IPS-15b (cell line): ENCODE measurements around the gene NRSN2.
"Not testable (repeated sequence)": the region's sequence is repeated elsewhere in the genome, so short reads cannot be mapped to it uniquely, and the experiment has no call there.

Source experiments
- H3K27me3 ChIP-seq: one replicate; pipeline ENCODE4 v1.6.1; 2013; ENCODE audit warnings: low read length; ENCODE audit not compliant: control insufficient read depth, insufficient read depth
- H3K36me3 ChIP-seq: one replicate; pipeline ENCODE4 v1.6.1; 2013; ENCODE audit warnings: low read length; ENCODE audit not compliant: control insufficient read depth, insufficient read depth
- H3K4me1 ChIP-seq: one replicate; pipeline ENCODE4 v1.6.1; 2013; ENCODE audit warnings: mild to moderate bottlenecking, low read length; ENCODE audit not compliant: control insufficient read depth, insufficient read depth
- H3K4me3 ChIP-seq: one replicate; pipeline ENCODE4 v1.5.1; 2013; ENCODE audit warnings: low read depth, low read length
- H3K9ac ChIP-seq: one replicate; pipeline ENCODE4 v1.6.1; 2013; ENCODE audit warnings: low read depth, mild to moderate bottlenecking, low read length
- H3K9me3 ChIP-seq: one replicate; pipeline ENCODE4 v1.6.1; 2013; ENCODE audit warnings: mild to moderate bottlenecking, low read length; ENCODE audit not compliant: control insufficient read depth, insufficient read depth

NRSN2 gene

DNA sequence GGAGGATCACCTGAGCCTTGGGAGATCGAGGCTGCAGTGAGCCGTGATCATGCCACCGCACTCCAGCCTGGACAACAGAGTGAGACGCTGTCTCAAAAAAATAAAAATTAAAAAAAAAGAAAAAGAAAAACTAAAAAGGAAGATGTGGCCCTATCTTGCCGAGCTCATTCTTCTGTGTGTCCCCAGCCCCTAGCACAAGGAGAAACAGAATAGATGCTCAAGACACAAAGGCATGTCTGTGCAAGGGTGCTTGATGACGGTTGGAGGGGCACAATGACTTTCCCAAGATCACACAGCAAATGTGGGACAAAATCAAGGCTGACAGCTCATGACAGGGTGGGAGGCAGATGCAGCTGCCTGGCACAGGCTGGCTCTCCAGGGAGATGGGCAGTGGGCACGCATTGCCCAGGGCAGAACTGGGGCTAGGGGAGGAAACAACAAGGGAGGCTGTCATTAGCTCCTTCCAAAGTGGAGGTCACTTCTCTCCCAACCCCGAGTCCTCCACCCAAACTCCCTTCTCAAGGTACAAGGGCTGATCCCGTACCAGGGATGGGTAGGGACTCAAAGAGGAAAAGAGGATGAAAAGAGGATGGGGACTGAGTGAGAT lies 775 bp upstream of the NRSN2 start:
- peak overlapping the region; percentile 69 for H3K4me3 ChIP-seq
- no peaks in the 10 kb centered on the region for H3K36me3 ChIP-seq
- peak overlapping the region; percentile 73 for H3K9ac ChIP-seq
- H3K9me3 ChIP-seq, result no peaks in the 10 kb centered on the region
- H3K4me1 ChIP-seq, result peaks cover 14% of the 10 kb centered on the region
- H3K27me3 ChIP-seq, result peaks cover 7% of the 10 kb centered on the region

DNA sequence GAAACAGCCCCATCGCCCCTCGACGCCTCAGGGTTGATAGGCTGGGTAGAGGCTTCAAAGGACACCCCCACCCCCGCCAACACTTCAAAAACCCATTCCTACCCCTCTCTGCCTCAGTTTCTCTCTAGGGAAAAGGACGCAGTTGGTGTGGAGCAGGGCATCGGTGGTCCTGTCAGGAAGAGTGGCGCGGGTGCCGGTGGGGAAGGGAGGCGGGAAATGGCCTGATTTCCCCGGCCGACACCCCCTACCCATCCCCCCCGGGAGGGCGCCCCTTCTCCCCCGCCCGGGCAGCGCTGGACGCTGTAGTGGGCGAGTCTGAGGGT lies 367 bp downstream of the NRSN2 start:
- peaks cover 14% of the 10 kb centered on the region for H3K4me1 ChIP-seq

DNA sequence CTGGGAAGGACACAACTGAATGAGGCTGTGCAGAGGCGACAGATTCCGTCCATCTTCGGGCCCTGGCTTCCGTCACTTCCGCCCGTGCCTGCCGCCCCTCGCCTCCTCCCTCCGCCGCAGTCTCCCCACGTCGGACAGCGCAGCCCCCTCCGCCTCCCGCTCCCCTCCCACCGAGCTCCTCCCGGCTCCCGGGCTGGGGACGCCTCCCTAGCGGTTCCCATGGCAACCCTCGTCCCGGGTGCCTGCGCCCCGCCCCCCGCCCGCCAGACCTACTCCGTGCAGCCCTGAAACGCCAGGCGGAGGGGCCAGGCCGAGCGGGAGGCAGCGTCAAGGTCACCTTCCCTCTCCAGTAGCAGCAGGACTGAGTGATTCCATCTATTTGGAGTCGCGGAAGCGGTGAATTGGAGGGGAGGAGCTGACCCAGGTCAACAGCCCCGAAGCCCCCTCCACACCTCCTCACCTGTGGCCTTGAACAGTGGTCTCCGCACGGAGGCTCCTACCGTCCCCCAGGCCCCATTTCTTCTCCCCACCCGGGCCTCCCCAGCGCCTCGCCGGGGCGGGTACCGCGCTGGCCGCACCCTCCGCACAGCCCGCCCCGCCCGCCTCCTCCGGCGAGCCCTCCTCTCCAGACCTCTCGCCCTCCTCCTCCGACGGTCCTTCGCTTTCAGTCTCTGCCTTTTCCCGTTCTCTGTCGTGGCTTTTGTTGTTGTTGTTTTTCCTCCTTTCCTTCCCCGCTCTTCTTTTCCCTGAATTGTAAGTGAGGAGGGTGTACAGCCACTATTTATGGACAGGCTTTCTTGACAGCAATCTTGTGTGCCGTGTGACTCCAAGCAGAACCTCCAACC lies 951 bp downstream of the NRSN2 start:
- Histone ChIP-seq H3K9ac (no peak overlapping the region), H3K36me3 (no peaks in the 10 kb centered on the region), H3K4me3 (peak overlapping the region; percentile 69), H3K4me1 (peaks cover 14% of the 10 kb centered on the region), H3K9me3 (no peaks in the 10 kb centered on the region), H3K27me3 (peaks cover 5% of the 10 kb centered on the region)

More for the DNA sequence above, 367 bp downstream of the NRSN2 start:
- Histone ChIP-seq H3K27me3 (peaks cover 5% of the 10 kb centered on the region), H3K9ac (peak overlapping the region; percentile 54), H3K36me3 (no peaks in the 10 kb centered on the region), H3K4me3 (peak overlapping the region; percentile 69), H3K9me3 (no peaks in the 10 kb centered on the region)

DNA sequence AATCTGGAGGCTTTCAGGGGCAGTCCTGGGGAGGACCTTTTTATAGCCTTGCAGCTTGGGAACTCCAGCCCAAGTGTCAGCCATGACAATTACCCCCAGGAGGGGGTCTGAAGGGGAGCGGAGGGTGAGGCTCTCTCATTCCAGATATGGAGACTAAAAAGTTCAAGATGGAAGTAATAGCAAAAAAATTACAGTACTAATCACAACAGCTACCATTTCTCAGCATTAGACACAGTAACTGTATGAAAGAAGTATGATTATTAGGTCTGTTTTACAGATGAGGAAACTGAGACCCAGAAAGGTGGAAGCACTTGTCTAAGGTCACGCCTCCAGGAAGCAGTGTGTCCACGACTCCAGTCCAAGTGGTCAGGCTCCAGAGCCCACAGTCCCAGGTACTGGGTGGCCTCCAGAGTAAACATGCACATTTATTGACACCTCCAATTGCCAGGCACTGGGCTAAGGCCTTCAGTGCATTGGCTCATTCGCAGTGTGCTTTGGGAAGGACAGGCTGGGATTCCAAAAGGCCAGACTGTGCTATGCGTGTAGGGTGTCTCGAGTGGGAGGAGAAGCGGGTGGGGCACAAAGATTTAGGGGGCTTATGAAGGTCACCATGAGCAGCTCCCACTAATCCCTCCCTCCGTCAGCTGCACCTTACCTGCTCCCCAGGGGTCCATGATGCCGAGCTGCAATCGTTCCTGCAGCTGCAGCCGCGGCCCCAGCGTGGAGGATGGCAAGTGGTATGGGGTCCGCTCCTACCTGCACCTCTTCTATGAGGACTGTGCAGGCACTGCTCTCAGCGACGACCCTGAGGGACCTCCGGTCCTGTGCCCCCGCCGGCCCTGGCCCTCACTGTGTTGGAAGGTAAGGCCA lies 2.3 kb downstream of the NRSN2 start:
- Histone ChIP-seq H3K27me3 (no peaks in the 10 kb centered on the region), H3K4me3 (no peak overlapping the region), H3K9ac (no peak overlapping the region), H3K9me3 (no peaks in the 10 kb centered on the region), H3K36me3 (peaks cover 2% of the 10 kb centered on the region), H3K4me1 (peaks cover 14% of the 10 kb centered on the region)

DNA sequence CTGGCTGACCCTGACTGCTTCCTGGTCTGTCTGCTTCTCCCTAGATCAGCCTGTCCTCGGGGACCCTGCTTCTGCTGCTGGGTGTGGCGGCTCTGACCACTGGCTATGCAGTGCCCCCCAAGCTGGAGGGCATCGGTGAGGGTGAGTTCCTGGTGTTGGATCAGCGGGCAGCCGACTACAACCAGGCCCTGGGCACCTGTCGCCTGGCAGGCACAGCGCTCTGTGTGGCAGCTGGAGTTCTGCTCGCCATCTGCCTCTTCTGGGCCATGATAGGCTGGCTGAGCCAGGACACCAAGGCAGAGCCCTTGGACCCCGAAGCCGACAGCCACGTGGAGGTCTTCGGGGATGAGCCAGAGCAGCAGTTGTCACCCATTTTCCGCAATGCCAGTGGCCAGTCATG lies 6.3 kb downstream of the NRSN2 start:
- Histone ChIP-seq H3K36me3 (peaks cover 2% of the 10 kb centered on the region), H3K4me3 (no peak overlapping the region), H3K9me3 (no peaks in the 10 kb centered on the region), H3K4me1 (peaks cover 9% of the 10 kb centered on the region), H3K27me3 (peaks cover 2% of the 10 kb centered on the region), H3K9ac (no peak overlapping the region)

DNA sequence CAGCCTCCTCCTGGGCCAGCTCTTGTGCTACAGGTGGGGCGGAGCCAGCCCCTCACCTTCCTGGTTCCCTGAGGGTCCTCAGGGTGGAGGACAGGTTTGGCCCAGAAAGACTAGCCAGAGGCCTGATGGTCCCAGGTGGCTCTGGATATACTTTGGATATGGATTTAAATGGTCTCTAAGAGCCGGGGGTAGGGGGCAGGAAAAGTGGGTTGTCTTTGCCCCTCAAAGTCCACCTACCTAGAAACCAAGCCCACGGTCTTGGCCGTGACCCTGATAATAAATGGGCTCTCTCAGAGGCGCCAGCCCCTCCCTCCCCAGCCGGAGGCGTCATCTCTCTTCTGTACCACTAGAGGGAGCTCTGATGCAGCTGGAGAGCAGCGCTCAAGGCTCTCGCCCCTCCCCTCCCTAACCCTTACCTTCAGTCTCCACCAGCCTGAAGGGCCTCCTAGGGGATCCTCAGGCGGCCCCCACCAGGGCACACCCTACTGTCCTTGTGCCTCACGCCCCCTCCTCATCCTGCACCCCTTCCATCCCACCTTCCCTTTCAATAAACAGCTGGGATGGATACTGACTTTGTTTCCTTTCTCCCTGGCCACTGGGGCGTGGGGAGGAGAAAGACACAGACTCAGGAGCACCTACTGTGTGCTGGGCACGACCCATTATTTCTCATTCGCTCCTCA lies 7.5 kb downstream of the NRSN2 start:
- H3K9me3 ChIP-seq, result no peaks in the 10 kb centered on the region
- H3K4me3 ChIP-seq, result no peak overlapping the region
- H3K4me1 ChIP-seq, result peaks cover under 1% of the 10 kb centered on the region
- no peak overlapping the region for H3K9ac ChIP-seq
- H3K27me3 ChIP-seq, result peaks cover 7% of the 10 kb centered on the region
- peaks cover 2% of the 10 kb centered on the region for H3K36me3 ChIP-seq

DNA sequence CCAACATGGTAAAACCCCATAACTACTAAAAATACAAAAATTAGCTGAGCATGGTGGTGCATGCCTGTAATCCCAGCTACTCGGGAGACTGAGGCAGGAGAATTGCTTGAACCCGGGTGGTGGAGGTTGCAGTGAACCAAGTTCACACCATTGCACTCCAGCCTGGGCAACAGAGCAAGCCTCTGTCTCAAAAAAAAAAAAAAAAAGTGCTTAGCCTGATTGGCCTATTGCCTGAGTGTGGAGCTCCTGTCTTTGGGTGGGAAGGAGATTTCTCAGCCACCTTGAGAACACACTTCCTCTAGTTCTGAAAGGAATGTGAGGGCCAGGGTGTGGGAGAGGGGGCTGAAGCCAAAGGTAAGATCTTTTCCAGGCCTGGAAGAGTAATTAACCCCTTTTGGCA lies 9.2 kb downstream of the NRSN2 start:
- H3K4me3 ChIP-seq, H3K4me1 ChIP-seq, H3K9me3 ChIP-seq, H3K9ac ChIP-seq, H3K27me3 ChIP-seq, H3K36me3 ChIP-seq: not testable (repeated sequence)

DNA sequence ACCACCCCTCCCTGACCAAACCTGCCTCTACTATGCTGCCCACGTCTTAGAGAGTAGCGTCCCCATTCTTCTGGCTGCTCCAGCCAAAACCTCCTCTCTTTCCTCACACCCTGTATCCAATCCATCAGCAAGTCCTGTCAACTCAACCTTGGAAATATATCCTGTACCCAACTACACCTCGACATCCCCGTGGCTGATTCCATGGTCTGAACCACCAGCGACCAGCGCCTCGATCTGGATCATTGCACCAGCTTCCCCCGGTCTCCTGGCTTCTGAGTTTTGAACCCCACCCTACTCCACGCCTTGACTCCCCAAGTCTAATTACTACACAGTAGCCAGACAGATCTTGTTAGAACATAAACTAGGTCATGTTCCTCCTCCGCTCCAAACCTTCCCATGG lies 9.8 kb downstream of the NRSN2 start:
- Histone ChIP-seq H3K9me3 (no peaks in the 10 kb centered on the region), H3K9ac (no peak overlapping the region), H3K27me3 (peaks cover 9% of the 10 kb centered on the region), H3K4me1 (peaks cover 8% of the 10 kb centered on the region), H3K4me3 (no peak overlapping the region), H3K36me3 (peaks cover 2% of the 10 kb centered on the region)

DNA sequence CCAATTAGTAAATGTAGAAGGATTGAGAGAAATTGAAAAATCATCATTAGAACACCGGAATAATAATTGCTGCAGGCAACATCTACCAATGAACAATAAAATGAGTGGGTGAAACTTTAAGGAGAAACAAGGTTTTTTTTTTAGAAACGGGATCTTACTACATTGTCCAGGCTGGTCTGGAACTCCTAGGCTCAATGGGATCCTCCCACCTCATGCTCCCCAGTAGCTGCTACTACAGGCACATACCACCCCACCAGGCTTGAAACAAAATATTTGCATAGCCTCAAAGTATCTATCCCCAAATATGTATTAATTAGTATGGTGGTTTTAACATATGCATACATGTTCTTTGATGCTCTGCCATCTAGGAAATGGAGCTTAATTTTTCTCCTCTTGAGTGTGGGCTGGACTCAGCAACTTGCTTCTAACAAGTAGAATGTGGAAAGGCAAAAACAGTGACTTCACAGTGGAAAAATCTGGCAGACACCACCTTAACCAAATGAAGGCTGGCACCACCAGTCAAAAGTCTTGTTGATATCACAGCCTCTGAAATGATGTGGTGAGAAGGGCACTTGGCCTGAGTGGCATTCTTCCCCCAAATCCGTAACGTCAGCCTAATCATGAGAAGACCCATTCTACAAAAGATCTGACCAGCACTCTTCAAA lies 12.1 kb downstream of the NRSN2 start:
- H3K36me3 ChIP-seq, result no peaks in the 10 kb centered on the region
- peaks cover 8% of the 10 kb centered on the region for H3K4me1 ChIP-seq
- no peak overlapping the region for H3K9ac ChIP-seq
- H3K27me3 ChIP-seq, result peaks cover 9% of the 10 kb centered on the region
- H3K4me3 ChIP-seq, result no peak overlapping the region
- H3K9me3 ChIP-seq, result no peaks in the 10 kb centered on the region

DNA sequence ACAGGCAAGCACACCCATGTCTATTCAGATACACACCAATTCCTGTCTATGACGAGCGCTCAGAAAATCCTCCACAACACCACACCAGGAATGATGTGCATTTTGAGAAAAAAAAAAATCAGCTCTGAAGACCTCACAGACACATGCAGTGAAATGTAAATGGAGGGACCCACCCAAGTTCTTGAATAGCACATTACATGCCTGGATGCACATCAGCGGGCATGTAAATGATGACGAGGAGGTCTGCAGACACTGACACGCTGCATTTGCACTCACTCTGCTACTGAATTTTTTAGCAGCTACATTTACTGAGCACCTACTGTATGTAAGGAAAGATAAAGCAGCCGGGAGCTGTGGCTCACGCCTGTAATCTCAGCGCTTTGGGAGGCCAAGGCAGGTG lies 14.7 kb downstream of the NRSN2 start:
- no peaks in the 10 kb centered on the region for H3K9me3 ChIP-seq

More for the DNA sequence above, 14.7 kb downstream of the NRSN2 start:
- Histone ChIP-seq H3K9ac (no peak overlapping the region), H3K4me1 (peaks cover 8% of the 10 kb centered on the region), H3K4me3 (no peak overlapping the region), H3K36me3 (no peaks in the 10 kb centered on the region), H3K27me3 (peaks cover 9% of the 10 kb centered on the region)
